SU-DHL-6 (cell line): ENCODE data around the gene HNRNPH1.
"Not testable (repeated sequence)": the region's sequence is repeated elsewhere in the genome, so short reads cannot be mapped to it uniquely, and the experiment has no call there.

Experiments used
- H2AFZ ChIP-seq: fragments of 200-600 bp; sonication (generic); 2 replicates; pipeline ENCODE4 v1.6.1; 2014; ENCODE audit warnings: low read depth, mild to moderate bottlenecking, moderate library complexity, mixed read lengths, antibody characterized with exemption, low read length; ENCODE audit not compliant: severe bottlenecking
- H3F3A ChIP-seq: fragments of 200-600 bp; shearing (Covaris generic); 2 replicates; pipeline ENCODE4 v1.6.0; 2016; ENCODE audit warnings: antibody characterized with exemption, mild to moderate bottlenecking; ENCODE audit not compliant: insufficient read depth
- H3K27ac ChIP-seq: fragments of 200-600 bp; sonication (generic); 2 replicates; pipeline ENCODE4 v1.5.1; 2016; ENCODE audit warnings: low read depth, mild to moderate bottlenecking, low read length, moderate library complexity, mixed read lengths
- H3K27me3 ChIP-seq: fragments of 200-600 bp; sonication (generic), shearing (Covaris generic); 2 replicates; pipeline ENCODE4 v1.6.0; 2014; ENCODE audit warnings: mild to moderate bottlenecking, low read length
- H3K36me3 ChIP-seq: fragments of 200-600 bp; sonication (generic); 2 replicates; pipeline ENCODE4 v1.6.1; 2014; ENCODE audit warnings: mild to moderate bottlenecking, low read length, mixed read lengths
- H3K4me2 ChIP-seq: fragments of 300-600, 200-600 bp; shearing (Covaris generic), sonication (generic); 2 replicates; pipeline ENCODE4 v1.6.0; 2014; ENCODE audit warnings: low read length, low read depth, mild to moderate bottlenecking; ENCODE audit not compliant: poor library complexity, severe bottlenecking
- H3K4me3 ChIP-seq: fragments of 200-600 bp; sonication (generic); 2 replicates; pipeline ENCODE4 v1.5.1; 2014; ENCODE audit warnings: antibody characterized with exemption, low read length, mild to moderate bottlenecking, mixed read lengths; ENCODE audit not compliant: insufficient read depth, poor library complexity, severe bottlenecking
- H3K79me2 ChIP-seq: fragments of 200-600 bp; sonication (generic); 2 replicates; pipeline ENCODE4 v1.6.1; 2014; ENCODE audit warnings: mild to moderate bottlenecking, low read length, moderate library complexity; ENCODE audit not compliant: insufficient read depth
- H3K9ac ChIP-seq: fragments of 200-600 bp; sonication (generic); 2 replicates; pipeline ENCODE4 v1.7.0; 2014; ENCODE audit warnings: mild to moderate bottlenecking, low read length
- H3K9me2 ChIP-seq: fragments of 200-600 bp; sonication (generic); replicated peaks from 2 replicates; pipeline ENCODE4 v1.6.1; 2014; ENCODE audit warnings: low read length; ENCODE audit not compliant: insufficient read depth
- H3K9me3 ChIP-seq: fragments of 200-600 bp; sonication (generic); 2 replicates; pipeline ENCODE4 v1.6.1; 2014; ENCODE audit warnings: low read length, mixed read lengths; ENCODE audit not compliant: insufficient read depth
- H4K20me1 ChIP-seq: fragments of 200-600 bp; sonication (generic); 2 replicates; pipeline ENCODE4 v1.6.1; 2014; ENCODE audit warnings: low read depth, mild to moderate bottlenecking, antibody characterized with exemption, low read length, moderate library complexity, mixed read lengths
- EZH2phosphoT487 ChIP-seq: fragments of 200-600 bp; sonication (generic), shearing (Covaris generic); conservative IDR thresholded peaks from 2 replicates; pipeline ENCODE4 v1.6.1; 2018; ENCODE audit warnings: mild to moderate bottlenecking, antibody characterized with exemption, low read length, moderate library complexity, mixed read lengths
- TF ChIP-seq, protein P1 (sequence below): fragments of 200-600 bp; sonication (generic); IDR thresholded peaks from one replicate; pipeline ENCODE4 v1.5.1; 2017; ENCODE audit warnings: antibody characterized with exemption, mild to moderate bottlenecking, low read length, moderate library complexity; ENCODE audit not compliant: insufficient read depth, poor library complexity, severe bottlenecking

The HNRNPH1 gene, protein sequence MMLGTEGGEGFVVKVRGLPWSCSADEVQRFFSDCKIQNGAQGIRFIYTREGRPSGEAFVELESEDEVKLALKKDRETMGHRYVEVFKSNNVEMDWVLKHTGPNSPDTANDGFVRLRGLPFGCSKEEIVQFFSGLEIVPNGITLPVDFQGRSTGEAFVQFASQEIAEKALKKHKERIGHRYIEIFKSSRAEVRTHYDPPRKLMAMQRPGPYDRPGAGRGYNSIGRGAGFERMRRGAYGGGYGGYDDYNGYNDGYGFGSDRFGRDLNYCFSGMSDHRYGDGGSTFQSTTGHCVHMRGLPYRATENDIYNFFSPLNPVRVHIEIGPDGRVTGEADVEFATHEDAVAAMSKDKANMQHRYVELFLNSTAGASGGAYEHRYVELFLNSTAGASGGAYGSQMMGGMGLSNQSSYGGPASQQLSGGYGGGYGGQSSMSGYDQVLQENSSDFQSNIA

DNA sequence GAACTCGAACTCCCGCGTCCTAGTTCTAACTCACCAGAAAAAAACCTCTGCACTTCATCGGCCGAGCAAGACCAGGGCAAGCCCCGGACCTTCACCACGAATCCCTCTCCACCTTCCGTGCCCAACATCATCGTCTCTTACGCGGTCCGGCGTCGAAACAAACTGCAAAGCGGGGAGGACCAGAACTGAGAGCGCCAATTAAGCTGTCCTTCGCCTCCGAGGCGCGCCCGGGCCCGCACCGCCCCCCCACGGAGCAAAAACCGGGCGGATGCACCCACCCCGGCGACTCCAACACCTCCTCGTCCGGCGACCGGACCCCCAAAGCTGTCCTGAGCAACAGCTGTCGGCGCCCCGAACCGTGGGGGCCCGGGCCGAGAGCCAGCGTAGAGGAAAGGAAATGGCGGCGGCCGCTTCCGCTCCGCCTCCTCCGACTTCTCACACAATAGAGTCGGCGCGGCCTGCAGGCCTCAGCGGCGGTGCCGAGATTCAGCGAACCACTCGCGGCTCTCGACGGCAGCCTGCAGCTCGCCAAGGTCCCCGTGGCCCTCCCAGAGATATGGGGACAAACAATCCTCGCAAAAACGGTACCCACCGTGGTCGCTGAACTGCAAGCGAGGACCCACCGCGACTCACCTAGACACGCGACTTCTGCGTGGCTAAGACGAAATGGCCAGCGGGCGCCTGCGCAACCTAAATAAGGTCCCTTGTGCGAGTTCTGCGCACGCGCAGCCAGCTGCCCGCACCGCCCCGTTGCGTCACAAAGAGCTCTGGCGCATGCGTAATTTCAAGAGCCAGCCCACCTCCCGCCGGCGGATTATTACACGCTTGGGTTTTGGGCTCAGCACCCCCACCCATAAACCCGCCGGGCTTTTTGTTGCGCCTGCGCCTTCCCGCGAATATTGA is at the start of gene HNRNPH1:
TSS of gene HNRNPH1 (minus strand) at position 669 of the 903 bp plus-strand sequence. CDS start at position 131, 538 bp downstream.
- no peaks in the 10 kb centered on the region for H3K27me3 ChIP-seq
- peak within 1 kb of the TSS; percentile 93 for H3K27ac ChIP-seq
- peak within 1 kb of the TSS; percentile 98 for H3K4me2 ChIP-seq
- peaks cover 50% of the 10 kb centered on the region for H3K79me2 ChIP-seq
- H4K20me1 ChIP-seq, result peaks cover 43% of the 10 kb centered on the region
- peaks cover 44% of the 10 kb centered on the region for H3K36me3 ChIP-seq
- TF ChIP-seq EZH2phosphoT487, result no peak
- TF ChIP-seq, protein P1, sequence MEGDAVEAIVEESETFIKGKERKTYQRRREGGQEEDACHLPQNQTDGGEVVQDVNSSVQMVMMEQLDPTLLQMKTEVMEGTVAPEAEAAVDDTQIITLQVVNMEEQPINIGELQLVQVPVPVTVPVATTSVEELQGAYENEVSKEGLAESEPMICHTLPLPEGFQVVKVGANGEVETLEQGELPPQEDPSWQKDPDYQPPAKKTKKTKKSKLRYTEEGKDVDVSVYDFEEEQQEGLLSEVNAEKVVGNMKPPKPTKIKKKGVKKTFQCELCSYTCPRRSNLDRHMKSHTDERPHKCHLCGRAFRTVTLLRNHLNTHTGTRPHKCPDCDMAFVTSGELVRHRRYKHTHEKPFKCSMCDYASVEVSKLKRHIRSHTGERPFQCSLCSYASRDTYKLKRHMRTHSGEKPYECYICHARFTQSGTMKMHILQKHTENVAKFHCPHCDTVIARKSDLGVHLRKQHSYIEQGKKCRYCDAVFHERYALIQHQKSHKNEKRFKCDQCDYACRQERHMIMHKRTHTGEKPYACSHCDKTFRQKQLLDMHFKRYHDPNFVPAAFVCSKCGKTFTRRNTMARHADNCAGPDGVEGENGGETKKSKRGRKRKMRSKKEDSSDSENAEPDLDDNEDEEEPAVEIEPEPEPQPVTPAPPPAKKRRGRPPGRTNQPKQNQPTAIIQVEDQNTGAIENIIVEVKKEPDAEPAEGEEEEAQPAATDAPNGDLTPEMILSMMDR, result no peak
- H3K9me2 ChIP-seq, result no peaks in the 10 kb centered on the region
- no peaks in the 10 kb centered on the region for H3K9me3 ChIP-seq
- H3K9ac ChIP-seq, result peak within 1 kb of the TSS; percentile 100
- H3K4me3 ChIP-seq, result peak within 1 kb of the TSS; percentile 95
- H2AFZ ChIP-seq, result peak within 1 kb of the TSS; percentile 88
- peaks cover 41% of the 10 kb centered on the region for H3F3A ChIP-seq

DNA sequence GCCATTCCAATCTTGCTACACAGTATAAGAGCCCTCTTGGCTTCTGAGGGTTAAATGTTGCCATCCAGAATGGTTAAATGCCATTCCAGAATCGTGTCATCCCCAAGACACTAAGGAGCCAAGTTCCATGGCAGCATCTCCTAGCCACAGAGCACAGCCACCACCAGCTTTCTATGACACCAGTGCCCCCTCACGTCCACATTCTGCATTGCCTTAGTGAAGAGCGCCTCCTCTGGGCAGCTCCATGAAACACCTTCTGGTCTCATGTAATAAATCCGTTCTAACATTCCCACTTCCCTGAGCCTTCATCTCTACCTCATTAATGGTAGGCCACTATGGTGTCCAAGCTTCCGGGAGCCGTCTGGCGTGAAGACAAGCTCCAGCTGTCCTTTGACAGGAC is 44.9 kb upstream of the HNRNPH1 start:
- Histone ChIP-seq H3K27ac (no peak overlapping the region), H2AFZ (no peak overlapping the region), H3K9me3 (no peaks in the 10 kb centered on the region), H3K4me3 (no peak overlapping the region), H3K4me2 (no peak overlapping the region), H3K79me2 (no peaks in the 10 kb centered on the region), H3K36me3 (no peaks in the 10 kb centered on the region), H3K27me3 (no peaks in the 10 kb centered on the region), H3F3A (no peaks in the 10 kb centered on the region), H4K20me1 (no peaks in the 10 kb centered on the region), H3K9ac (no peak overlapping the region), H3K9me2 (no peaks in the 10 kb centered on the region)
- TF ChIP-seq, protein P1, result peak; percentile 96
- TF ChIP-seq EZH2phosphoT487, result no peak

DNA sequence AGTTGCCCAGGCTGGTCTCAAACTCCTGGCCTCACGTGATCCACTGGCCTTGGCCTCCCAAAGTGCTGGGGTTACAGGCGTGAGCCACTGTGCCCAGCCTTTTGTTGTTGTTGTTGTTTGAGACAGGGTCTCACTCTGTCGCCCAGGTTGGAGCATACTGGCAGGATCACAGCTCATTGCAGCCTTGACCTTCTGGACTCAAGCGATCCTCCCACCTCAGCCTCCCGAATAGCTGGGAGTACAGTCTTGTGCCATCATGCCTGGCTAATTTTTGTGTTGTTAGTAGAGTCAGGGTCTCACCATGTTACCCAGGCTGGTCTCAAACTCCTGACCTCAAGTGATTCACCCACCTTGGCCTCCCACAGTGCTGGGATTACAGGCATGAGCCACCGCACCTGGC is 38.2 kb upstream of the HNRNPH1 start:
- not testable (repeated sequence) for H3K36me3 ChIP-seq, H2AFZ ChIP-seq, H3K9me2 ChIP-seq, H3K4me2 ChIP-seq, H3K79me2 ChIP-seq, H3K9ac ChIP-seq, H3F3A ChIP-seq, H3K27ac ChIP-seq, H3K27me3 ChIP-seq, H3K4me3 ChIP-seq, H4K20me1 ChIP-seq, H3K9me3 ChIP-seq

DNA sequence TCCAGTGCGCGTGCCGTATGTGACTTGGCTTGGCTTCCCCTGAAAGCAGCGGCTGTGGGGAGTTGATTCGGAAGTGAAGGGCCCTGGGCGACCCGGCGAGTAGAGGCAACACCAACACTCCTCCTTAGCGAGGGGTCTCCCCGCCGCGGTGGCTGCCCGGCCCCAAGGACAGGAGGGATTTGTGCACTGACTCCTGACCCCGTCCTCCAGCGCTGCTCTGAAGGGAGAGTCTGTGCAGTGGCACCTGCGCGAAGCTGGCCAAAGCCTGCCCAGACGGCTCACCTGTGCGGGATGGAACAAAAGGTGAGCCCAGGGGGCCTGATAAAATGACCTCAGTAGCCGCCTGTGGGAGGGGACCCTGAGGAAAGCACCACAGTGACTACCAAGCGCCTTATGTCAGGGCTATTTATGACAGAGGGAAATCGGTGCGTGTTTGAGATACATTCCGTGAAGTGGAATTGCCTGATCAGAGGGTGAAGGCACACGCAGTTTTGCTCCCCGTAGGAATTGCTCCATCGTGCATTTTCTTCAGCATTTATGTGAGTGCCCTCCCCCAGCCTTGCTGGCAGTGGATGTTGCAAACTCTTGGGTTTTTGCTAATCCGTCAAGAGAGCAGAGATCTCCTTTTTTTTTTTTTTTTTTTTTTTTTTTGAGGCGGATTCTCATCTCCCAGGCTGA is 34.8 kb upstream of the HNRNPH1 start:
- H3K27ac ChIP-seq, H2AFZ ChIP-seq: not testable (repeated sequence)
- H3K4me3 ChIP-seq, result peak overlapping the region; percentile 34

DNA sequence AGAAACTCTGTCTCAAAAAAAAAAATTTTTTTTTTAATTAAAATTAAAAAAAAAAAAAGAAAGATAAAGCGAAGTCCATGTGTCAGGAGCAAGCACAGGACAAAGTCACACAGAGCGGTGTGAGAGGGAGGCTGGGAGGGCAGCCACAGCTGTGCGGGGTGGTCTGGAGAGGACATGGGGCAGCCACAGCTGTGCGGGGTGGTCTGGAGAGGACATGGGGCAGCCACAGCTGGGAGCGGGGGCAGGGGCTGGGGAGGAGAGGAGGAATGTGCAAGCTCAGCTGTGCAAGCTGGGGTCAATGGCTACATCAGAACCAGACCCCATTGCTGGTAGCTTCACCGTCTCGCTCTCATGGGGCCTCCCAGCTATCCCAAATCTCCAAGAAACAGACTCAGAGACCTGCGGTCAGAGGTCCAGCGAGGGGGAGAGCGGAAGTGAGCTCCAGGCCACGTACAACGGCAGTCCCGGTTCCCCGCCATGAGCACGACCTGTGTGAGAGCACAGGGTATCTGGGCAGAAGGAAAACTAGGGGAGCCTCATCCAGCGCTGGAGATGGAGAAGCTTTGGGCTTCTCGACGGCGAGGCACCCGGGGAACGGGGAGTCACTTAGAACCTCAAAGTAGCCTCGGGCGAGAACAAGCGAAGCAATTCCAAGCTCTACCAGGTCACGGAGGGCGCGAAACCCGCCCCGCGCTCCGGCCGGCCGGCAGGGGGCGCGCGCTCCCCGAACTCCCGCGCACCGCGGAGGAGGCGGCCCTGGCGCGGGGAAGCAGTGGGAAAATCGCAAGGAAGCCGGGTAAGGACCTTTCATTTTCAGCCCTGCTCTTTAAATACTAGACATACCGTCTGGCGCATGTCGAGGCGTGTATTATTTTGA is 34.1 kb upstream of the HNRNPH1 start:
- not testable (repeated sequence) for H3K36me3 ChIP-seq, H3K27ac ChIP-seq, H4K20me1 ChIP-seq, H3F3A ChIP-seq, H3K79me2 ChIP-seq, H3K4me3 ChIP-seq, H3K4me2 ChIP-seq, H3K9me3 ChIP-seq, H3K9me2 ChIP-seq, H2AFZ ChIP-seq, H3K9ac ChIP-seq, H3K27me3 ChIP-seq

More for the DNA sequence above, 34.8 kb upstream of the HNRNPH1 start:
- H3K9me2 ChIP-seq, H3K27me3 ChIP-seq, H4K20me1 ChIP-seq, H3K9me3 ChIP-seq, H3F3A ChIP-seq, H3K36me3 ChIP-seq, H3K79me2 ChIP-seq: not testable (repeated sequence)
- Histone ChIP-seq H3K4me2 (peak overlapping the region; percentile 53), H3K9ac (peak overlapping the region; percentile 40; the same call in 1 of the 2 replicates)
